ENCODE measurements around the gene TCTN1. TPM values are rescaled to one million over a fixed set of nuclear protein-coding genes. Genes with fewer than 3 reads are reported as not detected.
"Not testable (repeated sequence)": the region's sequence is repeated elsewhere in the genome, so short reads cannot be mapped to it uniquely, and the experiment has no call there.

Gene TCTN1
- total and polyA plus RNA-seq, 9 donors, result 19.0 to 24.9 (median 20.8) TPM

- Histone ChIP-seq H3K4me3 (ENCODE audit: low read length) (peak within 1 kb of the TSS; percentile 94), H3K4me1 (ENCODE audit: control insufficient read depth, insufficient read depth, low read length) (peaks cover 23% of the 10 kb centered on the region), H3K27me3 (ENCODE audit: control insufficient read depth, insufficient read depth, low read length) (no peaks in the 10 kb centered on the region), H3K9me3 (replicated peaks; ENCODE audit: control insufficient read depth, low read depth, low read length) (no peaks in the 10 kb centered on the region), H3K36me3 (ENCODE audit: control insufficient read depth, insufficient read depth, low read length) (no peaks in the 10 kb centered on the region), H3K27ac (ENCODE audit: low read length) (peak within 1 kb of the TSS; percentile 94)
- 0% methylated on average over 42 of the region's 52 CpGs for WGBS (ENCODE audit: insufficient coverage)
- peak; percentile 99 for DNase-seq
Observed at GRCh38 chr12:110583137-110584059, 30.5 kb upstream of the TCTN1 start, which contains the start of gene PPTC7. PPTC7 (minus strand) TSS chr12:110583318; CDS start chr12:110583031, 287 bp downstream.

- no peaks in the 10 kb centered on the region for H3K9me3 ChIP-seq (replicated peaks; ENCODE audit: control insufficient read depth, low read depth, low read length)
- H3K27ac ChIP-seq (ENCODE audit: low read length), result peak overlapping the region; percentile 59
- H3K4me3 ChIP-seq (ENCODE audit: low read length), result no peak overlapping the region
- no peaks in the 10 kb centered on the region for H3K27me3 ChIP-seq (ENCODE audit: control insufficient read depth, insufficient read depth, low read length)
- no peaks in the 10 kb centered on the region for H3K36me3 ChIP-seq (ENCODE audit: control insufficient read depth, insufficient read depth, low read length)
- 28% methylated on average over 3 of the region's 7 CpGs for WGBS (ENCODE audit: insufficient coverage)
- H3K4me1 ChIP-seq (ENCODE audit: control insufficient read depth, insufficient read depth, low read length), result peaks cover 23% of the 10 kb centered on the region
- DNase-seq, result peak; percentile 73
Observed at GRCh38 chr12:110585231-110585799, 28.6 kb upstream of the TCTN1 start.

- DNase-seq; H3K9me3 ChIP-seq (replicated peaks; ENCODE audit: control insufficient read depth, low read depth, low read length); H3K27me3 ChIP-seq (ENCODE audit: control insufficient read depth, insufficient read depth, low read length); H3K36me3 ChIP-seq (ENCODE audit: control insufficient read depth, insufficient read depth, low read length); H3K4me3 ChIP-seq (ENCODE audit: low read length); H3K27ac ChIP-seq (ENCODE audit: low read length): not testable (repeated sequence)
- H3K4me1 ChIP-seq (ENCODE audit: control insufficient read depth, insufficient read depth, low read length), result peaks cover 23% of the 10 kb centered on the region
- 100% methylated on average over 2 of the region's 2 CpGs for WGBS (ENCODE audit: insufficient coverage)
Observed at GRCh38 chr12:110587102-110587501, 26.8 kb upstream of the TCTN1 start.

GRCh38 chr12:110590059-110590458 is 23.9 kb upstream of the TCTN1 start:
- Histone ChIP-seq H3K4me3 (ENCODE audit: low read length) (no peak overlapping the region), H3K9me3 (replicated peaks; ENCODE audit: control insufficient read depth, low read depth, low read length) (no peaks in the 10 kb centered on the region), H3K4me1 (ENCODE audit: control insufficient read depth, insufficient read depth, low read length) (peaks cover 13% of the 10 kb centered on the region), H3K27ac (ENCODE audit: low read length) (no peak overlapping the region), H3K27me3 (ENCODE audit: control insufficient read depth, insufficient read depth, low read length) (no peaks in the 10 kb centered on the region), H3K36me3 (ENCODE audit: control insufficient read depth, insufficient read depth, low read length) (no peaks in the 10 kb centered on the region)
- WGBS (ENCODE audit: insufficient coverage), result no CpG with 5 or more reads among the region's 1 CpG
- no peak for DNase-seq

DNA sequence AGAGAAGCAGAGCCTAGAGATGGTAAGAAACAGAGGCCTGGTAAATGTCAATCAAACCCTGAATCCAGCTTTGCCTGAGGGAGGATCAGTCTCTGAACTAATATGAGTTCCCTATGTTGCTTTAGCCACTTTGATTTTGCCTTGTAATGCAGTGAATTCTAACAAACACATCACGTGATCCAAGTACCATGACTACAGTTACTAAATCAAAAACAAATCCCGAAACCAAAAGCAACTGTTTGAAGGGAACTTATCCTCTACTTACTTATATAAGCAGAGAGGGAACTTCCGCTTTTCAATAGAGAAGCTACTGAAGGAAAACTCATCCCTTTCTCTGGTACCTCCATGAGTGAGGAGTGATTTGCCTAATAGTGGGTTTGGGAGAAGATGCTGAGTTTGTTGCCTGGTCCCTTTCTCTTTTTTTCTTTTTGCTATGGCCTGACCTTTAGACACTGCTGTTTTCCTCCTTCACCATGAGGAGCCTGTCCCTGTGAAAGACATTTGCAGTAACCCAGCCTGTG is 23.1 kb upstream of the TCTN1 start:
- no peaks in the 10 kb centered on the region for H3K27me3 ChIP-seq (ENCODE audit: control insufficient read depth, insufficient read depth, low read length)
- no CpG with 5 or more reads among the region's 3 CpGs for WGBS (ENCODE audit: insufficient coverage)
- DNase-seq, result peak; percentile 91

GRCh38 chr12:110591451-110592051 is 22.4 kb upstream of the TCTN1 start:
- H3K4me1 ChIP-seq (ENCODE audit: control insufficient read depth, insufficient read depth, low read length), result peaks cover 3% of the 10 kb centered on the region
- no peak for DNase-seq
- no peaks in the 10 kb centered on the region for H3K9me3 ChIP-seq (replicated peaks; ENCODE audit: control insufficient read depth, low read depth, low read length)
- peak overlapping the region; percentile 40 for H3K27ac ChIP-seq (ENCODE audit: low read length)
- no peaks in the 10 kb centered on the region for H3K36me3 ChIP-seq (ENCODE audit: control insufficient read depth, insufficient read depth, low read length)
- 65% methylated on average over 4 of the region's 7 CpGs for WGBS (ENCODE audit: insufficient coverage)
- no peak overlapping the region for H3K4me3 ChIP-seq (ENCODE audit: low read length)
- no peaks in the 10 kb centered on the region for H3K27me3 ChIP-seq (ENCODE audit: control insufficient read depth, insufficient read depth, low read length)

More for the DNA sequence above, 23.1 kb upstream of the TCTN1 start:
- H3K36me3 ChIP-seq (ENCODE audit: control insufficient read depth, insufficient read depth, low read length), result no peaks in the 10 kb centered on the region
- peaks cover 5% of the 10 kb centered on the region for H3K4me1 ChIP-seq (ENCODE audit: control insufficient read depth, insufficient read depth, low read length)
- H3K9me3 ChIP-seq (replicated peaks; ENCODE audit: control insufficient read depth, low read depth, low read length), result no peaks in the 10 kb centered on the region
- H3K27ac ChIP-seq (ENCODE audit: low read length), result peak overlapping the region; percentile 65
- no peak overlapping the region for H3K4me3 ChIP-seq (ENCODE audit: low read length)

DNA sequence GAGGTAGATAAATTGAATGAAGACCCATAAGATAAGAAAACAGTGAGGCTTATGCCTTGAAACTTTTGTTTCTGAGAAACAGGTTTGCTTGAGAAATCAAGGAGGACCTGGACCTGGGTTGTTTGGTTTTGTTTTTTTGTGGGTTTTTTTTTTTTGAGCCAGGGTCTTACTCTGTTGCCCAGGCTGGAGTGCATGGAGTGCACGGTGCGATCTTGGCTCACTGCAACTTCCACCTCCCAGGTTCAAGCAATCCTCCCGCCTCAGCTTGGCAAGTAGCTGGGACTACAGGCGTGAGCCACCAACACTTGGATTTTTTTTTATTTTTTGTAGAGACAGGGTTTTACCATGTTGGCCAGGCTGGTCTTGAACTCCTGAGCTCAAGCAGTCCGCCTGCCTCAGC is 21.9 kb upstream of the TCTN1 start:
- Histone ChIP-seq H3K27me3 (ENCODE audit: control insufficient read depth, insufficient read depth, low read length) (no peaks in the 10 kb centered on the region), H3K36me3 (ENCODE audit: control insufficient read depth, insufficient read depth, low read length) (no peaks in the 10 kb centered on the region), H3K4me1 (ENCODE audit: control insufficient read depth, insufficient read depth, low read length) (peaks cover 3% of the 10 kb centered on the region), H3K4me3 (ENCODE audit: low read length) (no peak overlapping the region), H3K27ac (ENCODE audit: low read length) (no peak overlapping the region), H3K9me3 (replicated peaks; ENCODE audit: control insufficient read depth, low read depth, low read length) (no peaks in the 10 kb centered on the region)
- no peak for DNase-seq
- WGBS (ENCODE audit: insufficient coverage), result no CpG with 5 or more reads among the region's 5 CpGs

- not testable (repeated sequence) for DNase-seq; H3K27ac ChIP-seq (ENCODE audit: low read length); H3K4me3 ChIP-seq (ENCODE audit: low read length); H3K27me3 ChIP-seq (ENCODE audit: control insufficient read depth, insufficient read depth, low read length); H3K4me1 ChIP-seq (ENCODE audit: control insufficient read depth, insufficient read depth, low read length); H3K9me3 ChIP-seq (replicated peaks; ENCODE audit: control insufficient read depth, low read depth, low read length); H3K36me3 ChIP-seq (ENCODE audit: control insufficient read depth, insufficient read depth, low read length)
- WGBS (ENCODE audit: insufficient coverage), result no CpG with 5 or more reads among the region's 4 CpGs
Observed at GRCh38 chr12:110592919-110593318, 21.0 kb upstream of the TCTN1 start.

DNA sequence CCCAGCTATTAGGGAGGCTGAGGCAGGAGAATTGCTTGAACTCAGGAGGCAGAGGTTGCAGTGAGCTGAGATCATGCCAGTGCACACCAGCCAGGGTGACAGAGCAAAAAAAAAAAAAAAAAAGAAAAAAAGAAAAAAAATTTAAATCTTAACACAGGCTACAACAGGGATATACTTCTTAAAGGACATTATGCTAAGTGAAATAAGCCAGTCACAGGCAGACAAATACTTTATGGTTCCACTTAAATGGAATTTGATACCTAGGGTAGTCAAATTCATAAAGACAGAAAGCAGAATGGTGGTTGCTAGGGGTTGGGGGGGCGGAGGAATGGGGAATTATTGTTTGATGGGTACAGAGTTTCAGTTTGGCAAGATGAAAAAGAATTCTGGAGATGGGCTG is 16.0 kb upstream of the TCTN1 start:
- Histone ChIP-seq H3K36me3 (ENCODE audit: control insufficient read depth, insufficient read depth, low read length) (no peaks in the 10 kb centered on the region), H3K4me1 (ENCODE audit: control insufficient read depth, insufficient read depth, low read length) (no peaks in the 10 kb centered on the region), H3K4me3 (ENCODE audit: low read length) (no peak overlapping the region), H3K27me3 (ENCODE audit: control insufficient read depth, insufficient read depth, low read length) (no peaks in the 10 kb centered on the region), H3K9me3 (replicated peaks; ENCODE audit: control insufficient read depth, low read depth, low read length) (no peaks in the 10 kb centered on the region), H3K27ac (ENCODE audit: low read length) (no peak overlapping the region)
- DNase-seq, result no peak
- 60% methylated on average over 1 of the region's 1 CpG for WGBS (ENCODE audit: insufficient coverage)

- Histone ChIP-seq H3K27ac (ENCODE audit: low read length) (no peak overlapping the region), H3K9me3 (replicated peaks; ENCODE audit: control insufficient read depth, low read depth, low read length) (no peaks in the 10 kb centered on the region), H3K36me3 (ENCODE audit: control insufficient read depth, insufficient read depth, low read length) (no peaks in the 10 kb centered on the region), H3K4me1 (ENCODE audit: control insufficient read depth, insufficient read depth, low read length) (no peaks in the 10 kb centered on the region), H3K27me3 (ENCODE audit: control insufficient read depth, insufficient read depth, low read length) (no peaks in the 10 kb centered on the region), H3K4me3 (ENCODE audit: low read length) (no peak overlapping the region)
- DNase-seq, result peak; percentile 40
- no CpG with 5 or more reads among the region's 4 CpGs for WGBS (ENCODE audit: insufficient coverage)
Observed at GRCh38 chr12:110599334-110599733, 14.6 kb upstream of the TCTN1 start.
